OCI-M1 (cell line): ENCODE results near the gene ARF6.
"Not testable (repeated sequence)": the region's sequence is repeated elsewhere in the genome, so short reads cannot be mapped to it uniquely, and the experiment has no call there.

ENCODE experiments used
- DNase-seq: peaks from one replicate; lab custom pipeline; 2025; lab: John Stamatoyannopoulos, UW

Gene ARF6

GRCh38 chr14:49907186-49907585 is 14.3 kb downstream of the ARF6 start:
- no peak for DNase-seq

GRCh38 chr14:49908433-49908782 is 15.5 kb downstream of the ARF6 start:
- DNase-seq: no peak

GRCh38 chr14:49909016-49909415 is 16.1 kb downstream of the ARF6 start:
- no peak for DNase-seq

- peak; percentile 41 for DNase-seq
These were observed 22.2 kb downstream of the ARF6 start for GRCh38 chr14:49915085-49915484.

- no peak for DNase-seq
These were observed 25.8 kb downstream of the ARF6 start for GRCh38 chr14:49918706-49919105.

- peak; percentile 4 for DNase-seq
These were observed 27.2 kb downstream of the ARF6 start for GRCh38 chr14:49919825-49920659.

GRCh38 chr14:49920935-49921334 is 28.1 kb downstream of the ARF6 start:
- peak; percentile 6 for DNase-seq

GRCh38 chr14:49921401-49921800 is 28.5 kb downstream of the ARF6 start:
- no peak for DNase-seq

- no peak for DNase-seq
These were observed 30.6 kb downstream of the ARF6 start for GRCh38 chr14:49923442-49923841.

GRCh38 chr14:49923881-49924280 is 31.0 kb downstream of the ARF6 start:
- DNase-seq: no peak

- DNase-seq: no peak
These were observed 32.0 kb downstream of the ARF6 start for GRCh38 chr14:49924852-49925251.

GRCh38 chr14:49926803-49927202 is 33.9 kb downstream of the ARF6 start:
- DNase-seq: no peak

GRCh38 chr14:49928015-49928414 is 35.1 kb downstream of the ARF6 start:
- no peak for DNase-seq

GRCh38 chr14:49930720-49931119 is 37.8 kb downstream of the ARF6 start:
- DNase-seq: no peak

GRCh38 chr14:49931523-49931922 is 38.6 kb downstream of the ARF6 start:
- DNase-seq: no peak

GRCh38 chr14:49933128-49933527 is 40.2 kb downstream of the ARF6 start:
- DNase-seq: no peak

- no peak for DNase-seq
These were observed 40.8 kb downstream of the ARF6 start for GRCh38 chr14:49933704-49934103.

- DNase-seq: no peak
These were observed 41.8 kb downstream of the ARF6 start for GRCh38 chr14:49934646-49935045.

GRCh38 chr14:49935526-49935925 is 42.6 kb downstream of the ARF6 start:
- DNase-seq: no peak

- not testable (repeated sequence) for DNase-seq
These were observed 43.4 kb downstream of the ARF6 start for GRCh38 chr14:49936246-49936645.

GRCh38 chr14:49936882-49937281 is 44.0 kb downstream of the ARF6 start:
- DNase-seq: not testable (repeated sequence)

GRCh38 chr14:49939215-49939614 is 46.3 kb downstream of the ARF6 start:
- DNase-seq: not testable (repeated sequence)

GRCh38 chr14:49939884-49940510 is 47.1 kb downstream of the ARF6 start:
- DNase-seq: no peak
